ENCODE results near the gene C1orf146.

DNA sequence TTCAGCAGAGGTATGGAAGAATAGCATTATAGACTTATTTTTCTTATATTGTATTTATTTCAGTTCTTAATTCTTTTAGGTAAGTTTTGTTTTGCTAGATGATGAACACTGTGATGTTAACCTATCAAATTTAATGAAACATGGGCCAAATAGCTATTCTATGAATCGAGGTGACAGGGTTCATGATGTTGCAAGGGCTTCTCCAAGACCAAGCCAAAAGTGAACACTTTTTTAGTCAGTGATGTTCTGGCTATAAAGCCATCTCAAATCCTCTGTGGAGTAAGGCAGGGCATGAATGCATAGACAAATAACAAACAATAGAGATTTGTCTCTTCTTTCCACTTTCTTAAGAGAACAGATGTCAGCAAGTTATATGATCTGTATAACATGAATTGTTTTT, 26.7 kb downstream of the C1orf146 start:
- TF ChIP-seq POLR2A (IDR thresholded peaks at IDR 0.05; ENCODE audit: low read length) (no peak), GATA1 (IDR thresholded peaks at IDR 0.05; ENCODE audit: low read depth, low read length) (no peak)

Data from erythroblast (primary cell).